ENCODE results near the gene RASA3.

DNA sequence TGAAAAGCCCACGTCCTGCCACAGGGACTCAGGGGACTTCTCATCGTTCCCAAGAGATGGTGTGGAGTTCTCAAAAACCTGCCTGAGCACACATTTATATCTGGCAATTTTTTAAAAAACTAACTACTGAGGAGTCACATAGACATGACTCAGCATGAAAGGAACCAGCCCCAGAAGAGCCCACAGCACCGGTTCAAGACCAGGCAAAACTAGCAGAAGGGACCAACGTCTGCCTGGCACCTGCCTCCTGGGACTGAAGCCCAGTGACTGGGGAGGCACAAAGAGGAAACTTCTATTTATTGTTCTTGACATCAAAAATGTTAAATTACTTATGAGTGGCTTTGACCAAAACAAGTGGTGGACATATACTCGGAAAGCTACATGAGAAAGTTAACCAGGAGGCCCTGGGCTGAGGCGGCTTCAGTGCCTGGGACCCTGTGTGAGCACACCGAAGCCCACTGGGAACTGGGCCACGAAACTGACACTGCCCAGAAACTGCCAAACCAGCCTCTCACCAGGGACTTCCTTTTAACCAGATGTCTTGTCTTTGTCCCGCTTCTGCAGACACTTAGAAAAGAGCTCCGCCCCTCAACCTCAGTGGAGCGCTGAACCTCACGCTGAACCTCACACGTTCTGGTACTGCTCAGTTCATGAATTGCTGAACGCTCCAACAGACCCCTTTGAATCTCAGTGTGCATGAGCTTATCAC lies 184.2 kb downstream of the RASA3 start:
- TF ChIP-seq CTCF (IDR thresholded peaks at IDR 0.05) (no peak), POLR2A (IDR thresholded peaks at IDR 0.05) (no peak), POLR2AphosphoS5 (IDR thresholded peaks at IDR 0.05) (no peak), EP300 (IDR thresholded peaks at IDR 0.05) (no peak)

Data from sigmoid colon (tissue), 4 donors.